ENCODE measurements around the gene KRTAP10-1.

DNA sequence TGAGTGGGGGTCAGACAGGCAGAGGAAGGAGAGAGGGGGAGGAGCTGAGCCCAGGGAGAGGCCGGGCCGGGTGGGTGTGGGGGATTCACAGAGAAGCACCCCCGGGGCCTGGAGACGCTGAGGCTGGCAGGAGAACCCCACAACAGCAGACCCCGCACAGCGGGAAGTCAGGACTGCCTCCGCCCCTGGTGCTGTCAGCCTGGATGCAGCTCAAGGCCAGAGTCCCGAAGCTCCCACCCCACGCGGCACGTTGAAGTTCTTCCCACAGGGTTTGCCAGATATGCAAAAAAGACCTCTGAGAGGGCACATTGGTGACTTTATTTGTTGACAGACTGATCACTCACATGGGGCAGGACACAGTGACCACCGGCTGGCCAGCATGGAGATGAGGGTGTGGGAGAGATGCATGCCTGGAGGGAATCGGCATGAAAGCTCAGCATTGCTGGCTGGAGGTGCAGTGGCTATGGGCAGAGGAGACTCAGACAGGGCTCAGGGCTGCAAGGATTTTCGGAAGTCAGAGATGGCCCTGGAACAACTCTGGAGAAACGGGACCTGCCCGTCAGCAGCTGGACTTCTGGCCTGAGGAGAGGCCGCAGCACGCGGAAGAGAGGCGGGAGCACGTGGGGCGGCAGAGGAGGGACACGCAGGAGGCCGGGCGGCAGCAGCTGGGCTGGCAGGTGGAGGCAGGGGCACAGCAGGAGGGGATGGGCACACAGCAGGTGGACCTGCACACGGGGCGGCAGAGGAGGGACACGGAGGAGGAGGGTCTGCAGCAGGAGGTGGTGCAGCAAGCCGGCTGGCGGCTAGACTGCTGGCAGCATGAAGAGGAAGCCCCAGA lies 17.7 kb upstream of the KRTAP10-1 start:
- TF ChIP-seq, protein P1, sequence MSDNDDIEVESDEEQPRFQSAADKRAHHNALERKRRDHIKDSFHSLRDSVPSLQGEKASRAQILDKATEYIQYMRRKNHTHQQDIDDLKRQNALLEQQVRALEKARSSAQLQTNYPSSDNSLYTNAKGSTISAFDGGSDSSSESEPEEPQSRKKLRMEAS (CRISPR knock-in tag; IDR thresholded peaks at IDR 0.05), result no peak
- TF ChIP-seq FIP1L1 (IDR thresholded peaks at IDR 0.05; ENCODE audit: low read depth, low read length, poor library complexity, severe bottlenecking) (no peak), SRSF1 (IDR thresholded peaks at IDR 0.05; ENCODE audit: low read depth, low read length) (no peak), ZNF707 (CRISPR knock-in tag; conservative IDR thresholded peaks at IDR 0.05) (no peak), MXI1 (IDR thresholded peaks at IDR 0.05; ENCODE audit: low read depth, low read length) (no peak), ATF7 (IDR thresholded peaks at IDR 0.05) (no peak), FOXM1 (IDR thresholded peaks at IDR 0.05; ENCODE audit: low read depth) (no peak), FOXM1 (CRISPR knock-in tag; IDR thresholded peaks at IDR 0.05; ENCODE audit: low read depth) (no peak), ZFP36 (IDR thresholded peaks at IDR 0.05; ENCODE audit: low read depth, low read length, partially characterized antibody) (no peak), NBN (IDR thresholded peaks at IDR 0.05; ENCODE audit: low read depth) (no peak)
- TF ChIP-seq, protein P2, sequence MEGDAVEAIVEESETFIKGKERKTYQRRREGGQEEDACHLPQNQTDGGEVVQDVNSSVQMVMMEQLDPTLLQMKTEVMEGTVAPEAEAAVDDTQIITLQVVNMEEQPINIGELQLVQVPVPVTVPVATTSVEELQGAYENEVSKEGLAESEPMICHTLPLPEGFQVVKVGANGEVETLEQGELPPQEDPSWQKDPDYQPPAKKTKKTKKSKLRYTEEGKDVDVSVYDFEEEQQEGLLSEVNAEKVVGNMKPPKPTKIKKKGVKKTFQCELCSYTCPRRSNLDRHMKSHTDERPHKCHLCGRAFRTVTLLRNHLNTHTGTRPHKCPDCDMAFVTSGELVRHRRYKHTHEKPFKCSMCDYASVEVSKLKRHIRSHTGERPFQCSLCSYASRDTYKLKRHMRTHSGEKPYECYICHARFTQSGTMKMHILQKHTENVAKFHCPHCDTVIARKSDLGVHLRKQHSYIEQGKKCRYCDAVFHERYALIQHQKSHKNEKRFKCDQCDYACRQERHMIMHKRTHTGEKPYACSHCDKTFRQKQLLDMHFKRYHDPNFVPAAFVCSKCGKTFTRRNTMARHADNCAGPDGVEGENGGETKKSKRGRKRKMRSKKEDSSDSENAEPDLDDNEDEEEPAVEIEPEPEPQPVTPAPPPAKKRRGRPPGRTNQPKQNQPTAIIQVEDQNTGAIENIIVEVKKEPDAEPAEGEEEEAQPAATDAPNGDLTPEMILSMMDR (IDR thresholded peaks at IDR 0.05 in 2 of 3, conservative IDR thresholded peaks at IDR 0.05 in 1 of 3; ENCODE audit: insufficient read depth in 2 of 3, low read depth in 1 of 3, low read length in 3 of 3), result no peak
- TF ChIP-seq, protein P3, sequence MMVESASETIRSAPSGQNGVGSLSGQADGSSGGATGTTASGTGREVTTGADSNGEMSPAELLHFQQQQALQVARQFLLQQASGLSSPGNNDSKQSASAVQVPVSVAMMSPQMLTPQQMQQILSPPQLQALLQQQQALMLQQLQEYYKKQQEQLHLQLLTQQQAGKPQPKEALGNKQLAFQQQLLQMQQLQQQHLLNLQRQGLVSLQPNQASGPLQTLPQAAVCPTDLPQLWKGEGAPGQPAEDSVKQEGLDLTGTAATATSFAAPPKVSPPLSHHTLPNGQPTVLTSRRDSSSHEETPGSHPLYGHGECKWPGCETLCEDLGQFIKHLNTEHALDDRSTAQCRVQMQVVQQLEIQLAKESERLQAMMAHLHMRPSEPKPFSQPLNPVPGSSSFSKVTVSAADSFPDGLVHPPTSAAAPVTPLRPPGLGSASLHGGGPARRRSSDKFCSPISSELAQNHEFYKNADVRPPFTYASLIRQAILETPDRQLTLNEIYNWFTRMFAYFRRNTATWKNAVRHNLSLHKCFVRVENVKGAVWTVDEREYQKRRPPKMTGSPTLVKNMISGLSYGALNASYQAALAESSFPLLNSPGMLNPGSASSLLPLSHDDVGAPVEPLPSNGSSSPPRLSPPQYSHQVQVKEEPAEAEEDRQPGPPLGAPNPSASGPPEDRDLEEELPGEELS (CRISPR knock-in tag; IDR thresholded peaks at IDR 0.05; ENCODE audit: borderline replicate concordance), result no peak

All from K562 (cell line).